Measurements from ENCODE around the gene ATP5F1E.

- TF ChIP-seq CTCF (IDR thresholded peaks at IDR 0.05; ENCODE audit: low read depth, low read length), result no peak; the same call in 1 of the 2 replicates
- no peak for TF ChIP-seq EZH2phosphoT487 (IDR thresholded peaks at IDR 0.05; ENCODE audit: low read depth)
Observed at GRCh38 chr20:59010995-59011873, 20.9 kb downstream of the ATP5F1E start.
